GM23338 (cell line): Measurements from ENCODE around the gene ITIH4. TPM values are rescaled to one million over a fixed set of nuclear protein-coding genes. Genes with fewer than 3 reads are reported as not detected.

Experiments used
- ATAC-seq: fragments of 200-7000 bp; cut with Tn5 transposase; 3 replicates; pipeline ENCODE4 v1.9.1; 2020
- DNase-seq: peaks from one replicate; pipeline ENCODE4 v3.0.0-alpha.2; 2015; ENCODE audit warnings: low spot score
- H2AFZ ChIP-seq: fragments of 200-600 bp; sonication (generic); 2 replicates; pipeline ENCODE4 v1.8.0; 2016; ENCODE audit warnings: antibody characterized with exemption, mild to moderate bottlenecking, moderate library complexity
- H3F3A ChIP-seq: fragments of 200-600 bp; sonication (generic); replicated peaks from 2 replicates; pipeline ENCODE4 v1.8.0; 2017; ENCODE audit warnings: antibody characterized with exemption, mixed run types, low read depth
- H3K27ac ChIP-seq: fragments of 200-600 bp; sonication (generic); 2 replicates; pipeline ENCODE4 v1.6.1; 2016; ENCODE audit warnings: low read depth
- H3K27me3 ChIP-seq: fragments of 200-600 bp; sonication (generic); 2 replicates; pipeline ENCODE4 v1.8.0; 2016; ENCODE audit warnings: mild to moderate bottlenecking, mixed run types, moderate library complexity; ENCODE audit not compliant: insufficient read depth
- H3K36me3 ChIP-seq: fragments of 200-600 bp; sonication (generic); 2 replicates; pipeline ENCODE4 v1.8.0; 2016; ENCODE audit warnings: mild to moderate bottlenecking; ENCODE audit not compliant: insufficient read depth
- H3K4me1 ChIP-seq: fragments of 200-600 bp; sonication (generic); 2 replicates; pipeline ENCODE4 v1.8.0; 2016; ENCODE audit warnings: mild to moderate bottlenecking, moderate library complexity; ENCODE audit not compliant: insufficient read depth
- H3K4me2 ChIP-seq: fragments of 200-600 bp; sonication (generic); 2 replicates; pipeline ENCODE4 v1.7.1; 2017; ENCODE audit warnings: mixed run types
- H3K4me3 ChIP-seq: fragments of 200-600 bp; sonication (generic); 2 replicates; pipeline ENCODE4 v1.6.1; 2016; ENCODE audit warnings: mixed run types
- H3K79me2 ChIP-seq: fragments of 200-600 bp; sonication (generic); replicated peaks from 2 replicates; pipeline ENCODE4 v1.8.0; 2017; ENCODE audit warnings: mild to moderate bottlenecking; ENCODE audit not compliant: insufficient read depth
- H3K9me2 ChIP-seq: fragments of 200-600 bp; sonication (generic); 2 replicates; pipeline ENCODE4 v1.8.0; 2017; ENCODE audit not compliant: insufficient read depth
- H4K20me1 ChIP-seq: fragments of 200-600 bp; sonication (generic); replicated peaks from 2 replicates; pipeline ENCODE4 v1.8.0; 2017; ENCODE audit warnings: mild to moderate bottlenecking; ENCODE audit not compliant: insufficient read depth
- H3K27ac Mint-ChIP-seq: 2 replicates; pipeline ENCODE4 v1.8.0; 2020; ENCODE audit warnings: inconsistent platforms, mild to moderate bottlenecking, moderate library complexity, mixed read lengths
- H3K27me3 Mint-ChIP-seq: 3 replicates; pipeline ENCODE4 v1.8.0; 2022; ENCODE audit warnings: low read depth, mild to moderate bottlenecking, moderate library complexity, mixed read lengths, inconsistent platforms; ENCODE audit not compliant: insufficient read depth, poor library complexity
- H3K36me3 Mint-ChIP-seq: 3 replicates; pipeline ENCODE4 v1.8.0; 2021; ENCODE audit warnings: low read depth, mild to moderate bottlenecking, inconsistent platforms, moderate library complexity, mixed read lengths
- H3K4me1 Mint-ChIP-seq: 3 replicates; pipeline ENCODE4 v1.8.0; 2020; ENCODE audit warnings: mild to moderate bottlenecking, inconsistent platforms, mixed read lengths
- H3K4me3 Mint-ChIP-seq: 3 replicates; pipeline ENCODE4 v1.8.0; 2021; ENCODE audit warnings: moderate library complexity, mild to moderate bottlenecking, inconsistent platforms, mixed read lengths
- H3K9me3 Mint-ChIP-seq: 3 replicates; pipeline ENCODE4 v1.8.0; 2020; ENCODE audit warnings: moderate library complexity, mild to moderate bottlenecking, inconsistent platforms, mixed read lengths
- CREB1 ChIP-seq: fragments of 250-450 bp; sonication (Bioruptor Pico); IDR thresholded peaks from 2 replicates; pipeline ENCODE4 v1.5.0; 2020; ENCODE audit warnings: low read depth, mild to moderate bottlenecking, moderate library complexity
- CTCF ChIP-seq, 2 experiments: fragments of 200-600 bp in 1 of 2; sonication (generic) in 1 of 2; conservative IDR thresholded peaks; 2 replicates each; pipeline versions ENCODE4 v1.5.1 to v1.6.1; 2016 to 2017; ENCODE audit warnings: antibody characterized with exemption in 2 of 2, low read depth in 2 of 2, mild to moderate bottlenecking in 2 of 2, moderate library complexity in 1 of 2
- ETS1 ChIP-seq: IDR thresholded peaks from 2 replicates; pipeline ENCODE4 v1.6.1; 2016; ENCODE audit warnings: antibody characterized with exemption
- EZH2 ChIP-seq: fragments of 200-600 bp; sonication (generic); IDR thresholded peaks from one replicate; pipeline ENCODE4 v1.8.0; 2017; ENCODE audit warnings: antibody characterized with exemption, mild to moderate bottlenecking, low read depth; ENCODE audit not compliant: unreplicated experiment
- EZH2phosphoT487 ChIP-seq: fragments of 200-600 bp; sonication (generic); IDR thresholded peaks from one replicate; pipeline ENCODE4 v1.8.1; 2018; ENCODE audit warnings: antibody characterized with exemption; ENCODE audit not compliant: unreplicated experiment
- JUNB ChIP-seq: IDR thresholded peaks from one replicate; pipeline ENCODE4 v1.6.1; 2016; ENCODE audit warnings: antibody characterized with exemption; ENCODE audit not compliant: unreplicated experiment
- NANOG ChIP-seq: IDR thresholded peaks from 2 replicates; pipeline ENCODE4 v1.6.1; 2016; ENCODE audit warnings: antibody characterized with exemption, borderline replicate concordance
- POLR2AphosphoS5 ChIP-seq: IDR thresholded peaks from 2 replicates; pipeline ENCODE4 v1.6.1; 2016; ENCODE audit warnings: antibody characterized with exemption, low read depth
- REST ChIP-seq: IDR thresholded peaks from one replicate; pipeline ENCODE4 v1.6.1; 2018; ENCODE audit warnings: antibody characterized with exemption; ENCODE audit not compliant: unreplicated experiment
- STAT1 ChIP-seq: IDR thresholded peaks from one replicate; pipeline ENCODE4 v1.6.1; 2016; ENCODE audit warnings: antibody characterized with exemption; ENCODE audit not compliant: unreplicated experiment
- ZNF114 ChIP-seq: fragments of 250-450 bp; sonication (Bioruptor Pico); IDR thresholded peaks from 2 replicates; pipeline ENCODE4 v1.5.0; 2020; ENCODE audit warnings: mild to moderate bottlenecking, moderate library complexity
- ZNF331 ChIP-seq: fragments of 250-450 bp; sonication (Bioruptor Pico); IDR thresholded peaks from 2 replicates; pipeline ENCODE4 v1.5.0; 2020; ENCODE audit warnings: low read depth, mild to moderate bottlenecking, moderate library complexity
- ZNF462 ChIP-seq: fragments of 250-450 bp; sonication (Bioruptor Pico); IDR thresholded peaks from 2 replicates; pipeline ENCODE4 v1.5.0; 2020; ENCODE audit warnings: mild to moderate bottlenecking, moderate library complexity
- polyA plus RNA-seq: library from polyadenylated mRNA; unstranded; fragments of >200 nt; fragmentation: Nextera tagmentation; extraction: Ambion mirVana; gene quantifications from 2 replicates; pipeline ENCODE4 v1.2.1, GENCODE V29; 2016
- total RNA-seq: library from RNA; depleted of rRNA; stranded (reverse); fragments of >200 nt; shearing (Covaris generic); gene quantifications from 2 replicates; pipeline ENCODE4 v1.2.3, GENCODE V29; 2014

The ITIH4 gene
- total and polyA plus RNA-seq, 2 experiments from 2014 or later: 0.82 to 1.4 TPM

- TF ChIP-seq NANOG (no peak), STAT1 (no peak), ZNF331 (CRISPR knock-in tag) (no peak), ETS1 (no peak), ZNF462 (CRISPR knock-in tag) (no peak), REST (no peak), JUNB (no peak), POLR2AphosphoS5 (no peak), ZNF114 (CRISPR knock-in tag) (no peak), EZH2phosphoT487 (no peak), CTCF (conservative IDR thresholded peaks at IDR 0.05; ENCODE audit: low read depth in 2 of 2) (no peak), CREB1 (no peak), EZH2 (no peak)
- Histone ChIP-seq H3K4me2 (no peak overlapping the region), H3K4me1 (no peaks in the 10 kb centered on the region), H3K9me2 (no peaks in the 10 kb centered on the region), H3K27me3 (no peaks in the 10 kb centered on the region), H3K36me3 (no peaks in the 10 kb centered on the region; the same call in 1 of the 2 replicates), H3K27ac (no peak overlapping the region), H3F3A (no peaks in the 10 kb centered on the region), H2AFZ (no peak overlapping the region), H3K79me2 (no peaks in the 10 kb centered on the region), H3K4me3 (no peak overlapping the region), H4K20me1 (no peaks in the 10 kb centered on the region)
- Mint-ChIP-seq H3K4me3 (no peak overlapping the region), H3K27ac (no peak overlapping the region), H3K9me3 (no peaks in the 10 kb centered on the region), H3K36me3 (peaks cover 3% of the 10 kb centered on the region; the same call in 2 of the 3 replicates), H3K4me1 (peaks cover 23% of the 10 kb centered on the region), H3K27me3 (peaks cover 13% of the 10 kb centered on the region)
- DNase-seq (no peak), ATAC-seq (no peak)
Observed at GRCh38 chr3:52835766-52836470, 5.4 kb upstream of the ITIH4 start.
